Endodermal cell (in vitro differentiated cells): ENCODE results near the gene SPOP. TPM values are rescaled to one million over a fixed set of nuclear protein-coding genes. Genes with fewer than 3 reads are reported as not detected.

Source experiments
- DNase-seq: peaks from one replicate; pipeline ENCODE4 v3.0.0-alpha.2; 2017
- H3K27ac ChIP-seq: 2 replicates; pipeline ENCODE4 v1.5.1; 2013; ENCODE audit warnings: mild to moderate bottlenecking, low read depth, low read length, moderate library complexity
- H3K27me3 ChIP-seq: 2 replicates; pipeline ENCODE4 v1.6.1; 2013; ENCODE audit warnings: mild to moderate bottlenecking, low read length, moderate library complexity; ENCODE audit not compliant: insufficient read depth, control insufficient read depth, poor library complexity, severe bottlenecking
- H3K36me3 ChIP-seq: 2 replicates; pipeline ENCODE4 v1.7.0; 2013; ENCODE audit warnings: mild to moderate bottlenecking, low read length, moderate library complexity; ENCODE audit not compliant: control insufficient read depth, insufficient read depth
- H3K4me1 ChIP-seq: one replicate; pipeline ENCODE4 v1.7.0; 2013; ENCODE audit warnings: low read length; ENCODE audit not compliant: control insufficient read depth, insufficient read depth
- H3K4me3 ChIP-seq: 2 replicates; pipeline ENCODE4 v1.5.1; 2013; ENCODE audit warnings: mild to moderate bottlenecking, low read length, moderate library complexity
- H3K9ac ChIP-seq: 2 replicates; pipeline ENCODE4 v1.6.1; 2013; ENCODE audit warnings: mild to moderate bottlenecking, low read length, moderate library complexity; ENCODE audit not compliant: poor library complexity, severe bottlenecking; ENCODE audit errors: extremely low read depth
- H3K9me3 ChIP-seq: 2 replicates; pipeline ENCODE4 v1.6.1; 2013; ENCODE audit warnings: mild to moderate bottlenecking, low read length, moderate library complexity; ENCODE audit not compliant: control insufficient read depth
- H3K27ac Mint-ChIP-seq: 2 replicates; pipeline ENCODE4 v1.8.0; 2020; ENCODE audit warnings: mixed read lengths
- H3K27me3 Mint-ChIP-seq: 2 replicates; pipeline ENCODE4 v1.8.0; 2021; ENCODE audit warnings: mild to moderate bottlenecking, mixed read lengths; ENCODE audit not compliant: insufficient read depth
- H3K36me3 Mint-ChIP-seq: 2 replicates; pipeline ENCODE4 v1.8.0; 2020; ENCODE audit warnings: low read depth, mixed read lengths
- H3K4me1 Mint-ChIP-seq: 2 replicates; pipeline ENCODE4 v1.8.0; 2020; ENCODE audit warnings: mixed read lengths
- H3K4me3 Mint-ChIP-seq: 2 replicates; pipeline ENCODE4 v1.8.0; 2020; ENCODE audit warnings: mild to moderate bottlenecking, moderate library complexity, mixed read lengths
- H3K9me3 Mint-ChIP-seq: 2 replicates; pipeline ENCODE4 v1.8.0; 2020; ENCODE audit warnings: mild to moderate bottlenecking, mixed read lengths
- CTCF ChIP-seq: fragments of 200-600 bp; sonication (generic); conservative IDR thresholded peaks from 2 replicates; pipeline ENCODE4 v1.5.0; 2021; ENCODE audit warnings: antibody characterized with exemption, mild to moderate bottlenecking
- WGBS, 2 experiments: methylation state at CpG; one replicate each; pipeline versions ENCODE4 v1.1.5 to v1.1.7; 2013; ENCODE audit warnings: missing lambda C conversion rate in 2 of 2, mixed read lengths in 1 of 2; ENCODE audit not compliant: insufficient coverage in 1 of 2, insufficient read length in 1 of 2; 5-methylcytosine and 5-hydroxymethylcytosine counted together
- total RNA-seq, 2 donors: library from RNA; stranded (reverse); fragmentation: NEBNext Ultra II Directional in 1 of 2; extraction: Animal tissue kit (Norgen Biotek cat#: 25700) in 1 of 2; gene quantifications; 2 replicates in 1 of 2; 3 replicates in 1 of 2; pipeline ENCODE4 v1.2.1, GENCODE V29; 2021

Gene SPOP
- total RNA-seq, 2 donors from 2014 or later: 39.9 to 41.3 TPM

GRCh38 chr17:49694847-49695697, 17.2 kb upstream of the SPOP start:
- Histone ChIP-seq H3K36me3 (peaks cover under 1% of the 10 kb centered on the region), H3K4me3 (no peak overlapping the region), H3K9ac (no peak overlapping the region), H3K9me3 (no peaks in the 10 kb centered on the region), H3K4me1 (no peaks in the 10 kb centered on the region), H3K27me3 (no peaks in the 10 kb centered on the region), H3K27ac (no peak overlapping the region)
- peaks cover 5% of the 10 kb centered on the region for H3K36me3 Mint-ChIP-seq
- WGBS, 2 experiments: 61 to 63% methylated on average over 14 to 16 of the region's 16 CpGs
- peak; percentile 92 for DNase-seq
- H3K4me3 Mint-ChIP-seq: peak overlapping the region; percentile 5
- peaks cover 22% of the 10 kb centered on the region for H3K27me3 Mint-ChIP-seq
- H3K4me1 Mint-ChIP-seq: peaks cover 11% of the 10 kb centered on the region
- H3K9me3 Mint-ChIP-seq: no peaks in the 10 kb centered on the region
- no peak overlapping the region for H3K27ac Mint-ChIP-seq
- TF ChIP-seq CTCF: peak; percentile 95

GRCh38 chr17:49692751-49693150, 14.9 kb upstream of the SPOP start:
- no peak overlapping the region for H3K4me3 ChIP-seq
- no peaks in the 10 kb centered on the region for H3K36me3 ChIP-seq
- no peaks in the 10 kb centered on the region for H3K9me3 ChIP-seq
- H3K4me3 Mint-ChIP-seq: no peak overlapping the region
- H3K9ac ChIP-seq: no peak overlapping the region
- 80 to 97% methylated on average over 1 to 4 of the region's 4 CpGs for WGBS, 2 experiments
- H3K27me3 Mint-ChIP-seq: peaks cover 27% of the 10 kb centered on the region
- no peak overlapping the region for H3K27ac Mint-ChIP-seq
- H3K27me3 ChIP-seq: no peaks in the 10 kb centered on the region
- H3K27ac ChIP-seq: no peak overlapping the region
- H3K36me3 Mint-ChIP-seq: no peaks in the 10 kb centered on the region
- H3K4me1 Mint-ChIP-seq: peaks cover 14% of the 10 kb centered on the region
- TF ChIP-seq CTCF: no peak
- no peaks in the 10 kb centered on the region for H3K9me3 Mint-ChIP-seq
- H3K4me1 ChIP-seq: no peaks in the 10 kb centered on the region
- peak; percentile 18 for DNase-seq

GRCh38 chr17:49691677-49692191, 13.8 kb upstream of the SPOP start:
- no peaks in the 10 kb centered on the region for H3K27me3 ChIP-seq
- Mint-ChIP-seq H3K4me3 (no peak overlapping the region), H3K9me3 (no peaks in the 10 kb centered on the region), H3K27ac (no peak overlapping the region), H3K27me3 (peaks cover 27% of the 10 kb centered on the region), H3K4me1 (peaks cover 14% of the 10 kb centered on the region), H3K36me3 (no peaks in the 10 kb centered on the region)
- H3K4me3 ChIP-seq: no peak overlapping the region
- TF ChIP-seq CTCF: no peak
- 81 to 84% methylated on average over 8 of the region's 8 CpGs for WGBS, 2 experiments
- no peaks in the 10 kb centered on the region for H3K36me3 ChIP-seq
- DNase-seq: peak; percentile 69
- H3K27ac ChIP-seq: no peak overlapping the region
- H3K9ac ChIP-seq: no peak overlapping the region
- no peaks in the 10 kb centered on the region for H3K9me3 ChIP-seq
- no peaks in the 10 kb centered on the region for H3K4me1 ChIP-seq
